Activated B cell treated with CpG ODN at 0.5 μM for 24 hours (primary cell): ENCODE results near the gene TANGO2. TPM values are rescaled to one million over a fixed set of nuclear protein-coding genes. Genes with fewer than 3 reads are reported as not detected.

Experiments
- ATAC-seq: fragments of 200-7000 bp; cut with Tn5 transposase; one replicate; pipeline ENCODE4 v1.10.0; 2021; ENCODE audit warnings: low read depth, mild to moderate bottlenecking, moderate library complexity
- CTCF ChIA-PET: fragments of 350-600 bp; sonication (Branson Sonifier 250); formaldehyde crosslinking; loops from one replicate; lab custom pipeline; 2021; ENCODE audit warnings: antibody characterized with exemption; lab: Charles Lee
- POLR2A ChIA-PET: fragments of 350-600 bp; sonication (Branson Sonifier 250); formaldehyde crosslinking; loops from one replicate; lab custom pipeline; 2021; ENCODE audit warnings: antibody characterized with exemption; lab: Charles Lee
- DNase-seq: peaks from one replicate; pipeline ENCODE4 v3.0.0; 2022
- H3K27ac Mint-ChIP-seq: one replicate; pipeline ENCODE4 v1.8.0; 2020; ENCODE audit warnings: mixed read lengths
- H3K27me3 Mint-ChIP-seq: one replicate; pipeline ENCODE4 v1.8.0; 2021; ENCODE audit warnings: mixed read lengths
- H3K36me3 Mint-ChIP-seq: one replicate; pipeline ENCODE4 v1.8.0; 2021; ENCODE audit warnings: low read depth, mixed read lengths
- H3K4me1 Mint-ChIP-seq: one replicate; pipeline ENCODE4 v1.8.0; 2021; ENCODE audit warnings: mixed read lengths
- H3K4me3 Mint-ChIP-seq: one replicate; pipeline ENCODE4 v1.8.0; 2020; ENCODE audit warnings: mild to moderate bottlenecking, mixed read lengths
- H3K9me3 Mint-ChIP-seq: one replicate; pipeline ENCODE4 v1.8.0; 2020; ENCODE audit warnings: mixed read lengths
- CTCF ChIP-seq: fragments of 200-600 bp; IDR thresholded peaks from one replicate; pipeline ENCODE4 v1.8.0; 2022; ENCODE audit warnings: antibody characterized with exemption, mild to moderate bottlenecking
- intact Hi-C: fragments of 100-400 bp; cut with micrococcal nuclease; formaldehyde crosslinking; loops from one replicate; pipeline ENCODE4 v1.15.1; 2024
- total RNA-seq: library from RNA; stranded (reverse); gene quantifications from 2 replicates; pipeline ENCODE4 v1.2.3, GENCODE V29; 2022

The TANGO2 gene
- total RNA-seq, 1 donor from 2014 or later, result 47.2 TPM

- ATAC-seq (no peak), DNase-seq (no peak)
- Mint-ChIP-seq H3K36me3 (no peaks in the 10 kb centered on the region), H3K27ac (no peak overlapping the region), H3K4me1 (peaks cover 9% of the 10 kb centered on the region), H3K27me3 (no peaks in the 10 kb centered on the region), H3K4me3 (no peak overlapping the region), H3K9me3 (no peaks in the 10 kb centered on the region)
- TF ChIP-seq CTCF, result no peak
- intact Hi-C loops, result no loop called here
- ChIA-PET POLR2A (no interaction called here), CTCF (no interaction called here)
Observed at GRCh38 chr22:19977296-19978243, 43.3 kb upstream of the TANGO2 start.

GRCh38 chr22:19978748-19979147, 42.2 kb upstream of the TANGO2 start:
- intact Hi-C loops, result no loop called here
- no peaks in the 10 kb centered on the region for H3K9me3 Mint-ChIP-seq
- ChIA-PET POLR2A (interaction anchor here (0.6 kb wide), 1 partner anchor 16 kb away, joined by 5 read pairs; no protein-coding TSS in a partner anchor), CTCF (no interaction called here)
- ATAC-seq (no peak), DNase-seq (no peak)
- H3K4me1 Mint-ChIP-seq, result peaks cover 9% of the 10 kb centered on the region
- TF ChIP-seq CTCF, result no peak
- H3K27me3 Mint-ChIP-seq, result no peaks in the 10 kb centered on the region
- H3K36me3 Mint-ChIP-seq, result no peaks in the 10 kb centered on the region
- H3K27ac Mint-ChIP-seq, result no peak overlapping the region
- H3K4me3 Mint-ChIP-seq, result no peak overlapping the region

GRCh38 chr22:19979712-19980493, 41.0 kb upstream of the TANGO2 start:
- peaks cover under 1% of the 10 kb centered on the region for H3K27me3 Mint-ChIP-seq
- intact Hi-C loops, result no loop called here
- H3K9me3 Mint-ChIP-seq, result no peaks in the 10 kb centered on the region
- no peak overlapping the region for H3K27ac Mint-ChIP-seq
- ChIA-PET CTCF (no interaction called here), POLR2A (no interaction called here)
- no peaks in the 10 kb centered on the region for H3K36me3 Mint-ChIP-seq
- TF ChIP-seq CTCF, result no peak
- ATAC-seq, result no peak
- H3K4me3 Mint-ChIP-seq, result no peak overlapping the region
- DNase-seq, result no peak
- peaks cover 6% of the 10 kb centered on the region for H3K4me1 Mint-ChIP-seq

- CTCF ChIA-PET, result no interaction called here
- no peaks in the 10 kb centered on the region for H3K9me3 Mint-ChIP-seq
- H3K4me3 Mint-ChIP-seq, result no peak overlapping the region
- ATAC-seq, result no peak
- H3K36me3 Mint-ChIP-seq, result no peaks in the 10 kb centered on the region
- H3K4me1 Mint-ChIP-seq, result no peaks in the 10 kb centered on the region
- H3K27ac Mint-ChIP-seq, result no peak overlapping the region
- POLR2A ChIA-PET, result no interaction called here
- DNase-seq, result no peak
- intact Hi-C loops, result no loop called here
- no peak for TF ChIP-seq CTCF
- peaks cover 2% of the 10 kb centered on the region for H3K27me3 Mint-ChIP-seq
Observed at GRCh38 chr22:19980766-19981165, 40.1 kb upstream of the TANGO2 start.
